ENCODE measurements around the gene UPF3B. TPM values are rescaled to one million over a fixed set of nuclear protein-coding genes. Genes with fewer than 3 reads are reported as not detected.

The UPF3B gene
- total and polyA plus RNA-seq, 10 of the 15 experiments (the other 5 are each of a cell fraction or from before 2014, with no cell fraction given), result 5.7 to 35.3 (median 22.1) TPM

DNA sequence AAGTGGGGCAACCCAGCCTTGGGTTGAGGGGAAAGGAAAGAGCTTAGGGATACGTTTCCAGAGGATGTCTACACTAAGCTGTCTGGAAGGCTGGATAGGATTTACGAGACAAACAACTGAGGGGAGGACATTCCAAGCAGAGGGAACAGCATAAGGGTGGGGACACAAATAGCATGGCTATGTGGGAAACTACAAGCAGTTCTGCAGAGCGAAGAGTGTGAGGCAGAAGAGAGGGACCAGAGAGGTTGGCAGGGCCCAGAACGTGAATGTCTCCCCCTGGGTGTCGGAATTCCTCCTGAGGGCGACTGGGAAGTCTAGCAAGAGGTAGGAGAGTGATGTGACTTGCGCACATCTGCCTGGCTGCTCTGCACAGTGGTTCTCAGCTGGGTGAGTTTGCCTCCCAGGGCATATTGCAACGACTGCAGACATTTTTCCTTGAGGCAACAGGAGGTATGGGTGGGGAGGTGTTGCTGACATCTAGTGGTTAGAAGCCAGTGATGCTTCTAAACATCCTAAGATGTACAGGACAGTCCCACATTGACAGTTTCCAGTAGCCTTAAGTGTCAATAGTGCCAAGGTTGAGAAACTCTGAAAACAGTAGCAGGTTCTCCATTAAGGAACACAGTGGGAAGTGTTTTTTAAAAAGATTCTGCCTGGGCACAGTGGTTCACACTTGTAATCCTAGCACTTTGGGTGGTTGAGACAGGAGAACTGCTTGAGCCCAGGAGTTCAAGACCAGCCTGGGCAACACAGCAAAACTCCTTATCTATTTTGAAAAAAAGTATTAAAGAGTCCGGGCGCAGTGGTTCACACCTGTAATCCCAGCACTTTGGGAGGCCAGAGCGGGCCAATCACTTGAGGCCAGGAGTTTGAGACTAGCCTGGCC is 28.0 kb upstream of the UPF3B start (continued):
- TF ChIP-seq, protein P1, sequence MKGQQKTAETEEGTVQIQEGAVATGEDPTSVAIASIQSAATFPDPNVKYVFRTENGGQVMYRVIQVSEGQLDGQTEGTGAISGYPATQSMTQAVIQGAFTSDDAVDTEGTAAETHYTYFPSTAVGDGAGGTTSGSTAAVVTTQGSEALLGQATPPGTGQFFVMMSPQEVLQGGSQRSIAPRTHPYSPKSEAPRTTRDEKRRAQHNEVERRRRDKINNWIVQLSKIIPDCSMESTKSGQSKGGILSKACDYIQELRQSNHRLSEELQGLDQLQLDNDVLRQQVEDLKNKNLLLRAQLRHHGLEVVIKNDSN (IDR thresholded peaks at IDR 0.05; ENCODE audit: borderline replicate concordance, extremely low read length, insufficient read depth, low read depth, low read length), result no peak
- TF ChIP-seq POLR2AphosphoS5 (IDR thresholded peaks at IDR 0.05; ENCODE audit: low read length), result no peak
- TF ChIP-seq IRF4 (IDR thresholded peaks at IDR 0.05; ENCODE audit: low read depth, low read length), result 0 out of 2 replicates have a peak, but pooled peaks have one; percentile 17
- no peak for TF ChIP-seq ZBED1 (IDR thresholded peaks at IDR 0.05; ENCODE audit: borderline replicate concordance)
- no peak for TF ChIP-seq NFYA (IDR thresholded peaks at IDR 0.05; ENCODE audit: borderline replicate concordance, low read depth, low read length)
- TF ChIP-seq RAD51 (IDR thresholded peaks at IDR 0.05), result no peak
- no peak for TF ChIP-seq MYB (IDR thresholded peaks at IDR 0.05; ENCODE audit: borderline replicate concordance, low read depth, low read length)
- TF ChIP-seq SIX5 (IDR thresholded peaks at IDR 0.05; ENCODE audit: low read depth, low read length, severe bottlenecking), result no peak
- TF ChIP-seq MEF2B (IDR thresholded peaks at IDR 0.05; ENCODE audit: partially characterized antibody, poor library complexity, severe bottlenecking), result no peak
- TF ChIP-seq ASH2L (IDR thresholded peaks at IDR 0.05; ENCODE audit: borderline replicate concordance, low read depth), result no peak
- no peak for TF ChIP-seq SUZ12 (IDR thresholded peaks at IDR 0.05; ENCODE audit: unreplicated experiment)
- no peak for TF ChIP-seq SRF (IDR thresholded peaks at IDR 0.05; ENCODE audit: low read depth in 2 of 2, low read length in 2 of 2)
- no peak for TF ChIP-seq NR2F1 (conservative IDR thresholded peaks at IDR 0.05)
- TF ChIP-seq SMAD5 (IDR thresholded peaks at IDR 0.05; ENCODE audit: low read depth), result no peak
- TF ChIP-seq SMC3 (IDR thresholded peaks at IDR 0.05; ENCODE audit: borderline replicate concordance, low read length), result peak; percentile 63; the same call in 1 of the 2 replicates
- TF ChIP-seq EGR1 (IDR thresholded peaks at IDR 0.05; ENCODE audit: borderline replicate concordance in 1 of 2, low read depth in 2 of 2, low read length in 2 of 2), result no peak
- TF ChIP-seq, protein P2, sequence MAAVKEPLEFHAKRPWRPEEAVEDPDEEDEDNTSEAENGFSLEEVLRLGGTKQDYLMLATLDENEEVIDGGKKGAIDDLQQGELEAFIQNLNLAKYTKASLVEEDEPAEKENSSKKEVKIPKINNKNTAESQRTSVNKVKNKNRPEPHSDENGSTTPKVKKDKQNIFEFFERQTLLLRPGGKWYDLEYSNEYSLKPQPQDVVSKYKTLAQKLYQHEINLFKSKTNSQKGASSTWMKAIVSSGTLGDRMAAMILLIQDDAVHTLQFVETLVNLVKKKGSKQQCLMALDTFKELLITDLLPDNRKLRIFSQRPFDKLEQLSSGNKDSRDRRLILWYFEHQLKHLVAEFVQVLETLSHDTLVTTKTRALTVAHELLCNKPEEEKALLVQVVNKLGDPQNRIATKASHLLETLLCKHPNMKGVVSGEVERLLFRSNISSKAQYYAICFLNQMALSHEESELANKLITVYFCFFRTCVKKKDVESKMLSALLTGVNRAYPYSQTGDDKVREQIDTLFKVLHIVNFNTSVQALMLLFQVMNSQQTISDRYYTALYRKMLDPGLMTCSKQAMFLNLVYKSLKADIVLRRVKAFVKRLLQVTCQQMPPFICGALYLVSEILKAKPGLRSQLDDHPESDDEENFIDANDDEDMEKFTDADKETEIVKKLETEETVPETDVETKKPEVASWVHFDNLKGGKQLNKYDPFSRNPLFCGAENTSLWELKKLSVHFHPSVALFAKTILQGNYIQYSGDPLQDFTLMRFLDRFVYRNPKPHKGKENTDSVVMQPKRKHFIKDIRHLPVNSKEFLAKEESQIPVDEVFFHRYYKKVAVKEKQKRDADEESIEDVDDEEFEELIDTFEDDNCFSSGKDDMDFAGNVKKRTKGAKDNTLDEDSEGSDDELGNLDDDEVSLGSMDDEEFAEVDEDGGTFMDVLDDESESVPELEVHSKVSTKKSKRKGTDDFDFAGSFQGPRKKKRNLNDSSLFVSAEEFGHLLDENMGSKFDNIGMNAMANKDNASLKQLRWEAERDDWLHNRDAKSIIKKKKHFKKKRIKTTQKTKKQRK (IDR thresholded peaks at IDR 0.05; ENCODE audit: low read depth, low read length), result no peak
- TF ChIP-seq SREBF2 (IDR thresholded peaks at IDR 0.05; ENCODE audit: low read length), result no peak
- TF ChIP-seq PAX8 (IDR thresholded peaks at IDR 0.05), result no peak
- TF ChIP-seq ZBTB33 (IDR thresholded peaks at IDR 0.05), result no peak
- no peak for TF ChIP-seq PKNOX1 (IDR thresholded peaks at IDR 0.05)
- no peak for TF ChIP-seq KAT2A (conservative IDR thresholded peaks at IDR 0.05; ENCODE audit: control insufficient read depth, low read depth, low read length)
- no peak for TF ChIP-seq TCF7 (IDR thresholded peaks at IDR 0.05; ENCODE audit: borderline replicate concordance)
- TF ChIP-seq CBFB (IDR thresholded peaks at IDR 0.05; ENCODE audit: low read depth), result no peak
